Activated T-cell treated with anti-CD3 and anti-CD28 coated beads for 48 hours (primary cell): ENCODE data around the gene PRAMEF7.
"Not testable (repeated sequence)": the region's sequence is repeated elsewhere in the genome, so short reads cannot be mapped to it uniquely, and the experiment has no call there.

Source experiments
- DNase-seq: peaks from one replicate; pipeline ENCODE4 v3.0.0-alpha.2; 2020; ENCODE audit warnings: low read depth

The PRAMEF7 gene

DNA sequence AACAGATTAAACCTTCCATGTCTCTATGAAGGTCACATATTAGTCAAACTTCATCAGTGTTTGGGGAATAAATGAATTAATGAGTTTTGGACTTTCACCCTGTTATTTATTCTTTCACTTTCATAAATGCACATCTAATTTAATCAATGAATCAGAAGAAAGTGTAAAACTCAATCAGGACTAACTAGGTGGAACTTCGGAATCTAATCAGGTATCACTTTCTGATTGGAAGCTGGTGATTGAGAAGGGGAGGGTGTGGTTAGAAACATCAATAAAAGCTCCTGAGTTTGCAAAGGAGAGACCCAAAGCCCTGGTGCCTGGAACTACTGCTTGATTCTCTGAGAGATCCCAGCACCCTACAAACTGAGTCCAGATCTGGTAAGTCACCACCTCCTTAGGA, at the start of gene PRAMEF7:
PRAMEF7 (plus strand) TSS at position 301 of the 400 bp plus-strand sequence. CDS start 1,083 bp downstream, outside the sequence.
- DNase-seq: not testable (repeated sequence)

DNA sequence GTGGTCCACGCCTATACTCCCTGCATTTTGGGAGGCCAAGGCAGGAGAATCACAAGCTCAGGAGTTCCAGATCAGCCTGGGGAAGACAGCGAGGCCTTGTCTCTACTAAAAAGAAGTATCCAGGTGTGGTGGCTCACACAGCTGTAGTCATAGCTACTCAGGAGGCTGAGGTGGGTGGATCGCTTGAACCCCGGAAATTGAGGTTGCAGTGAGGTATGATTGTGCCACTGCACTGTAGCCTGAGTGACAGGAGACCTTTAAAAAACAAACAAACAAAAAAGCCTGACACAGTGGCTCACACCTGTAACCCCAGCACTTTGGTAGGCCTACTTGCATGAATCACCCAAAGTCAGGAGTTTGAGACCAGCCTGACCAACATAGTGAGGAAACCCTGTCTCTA, 38.0 kb upstream of the PRAMEF7 start:
- not testable (repeated sequence) for DNase-seq

DNA sequence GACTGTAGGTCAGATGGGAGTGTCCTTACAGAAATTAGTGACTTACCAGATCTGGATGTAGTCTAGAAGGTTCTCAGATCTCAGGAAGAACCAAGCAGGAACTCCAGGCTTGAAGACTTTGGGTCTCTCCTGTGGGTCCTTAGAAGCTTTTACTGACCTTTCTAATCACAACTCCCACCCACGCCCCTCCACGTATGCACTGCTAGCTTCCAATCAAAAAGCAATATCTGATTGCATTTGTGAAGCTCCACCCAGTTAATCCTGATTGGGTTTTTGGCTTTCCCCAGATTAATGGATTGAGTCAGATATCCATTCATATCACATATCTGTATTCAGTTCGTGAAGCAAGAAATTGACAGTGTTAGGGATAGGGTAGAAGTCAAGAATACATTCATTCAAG, 30.3 kb upstream of the PRAMEF7 start, which contains the start of gene PRAMEF4:
PRAMEF4 (minus strand) TSS at position 101 of the 400 bp plus-strand sequence. CDS start 2,807 bp downstream, outside the sequence.
- not testable (repeated sequence) for DNase-seq

DNA sequence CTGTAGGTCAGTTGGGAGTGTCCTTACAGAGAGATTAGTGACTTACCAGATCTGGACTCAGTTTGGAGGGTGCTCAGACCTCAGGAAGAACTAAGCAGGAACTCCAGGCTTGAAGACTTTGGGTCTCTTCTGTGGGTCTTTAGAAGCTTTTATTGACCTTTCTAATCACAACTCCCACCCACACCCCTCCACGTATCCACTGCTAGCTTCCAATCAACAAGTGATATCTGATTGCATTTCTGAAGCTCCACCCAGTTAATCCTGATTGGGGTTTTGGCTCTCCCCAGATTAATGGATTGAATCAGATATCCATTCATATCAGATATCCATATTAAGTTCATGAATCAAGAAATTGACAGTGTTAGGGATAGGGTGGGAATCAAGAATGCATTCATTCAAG, 18.2 kb upstream of the PRAMEF7 start, which contains the start of gene PRAMEF10:
PRAMEF10 (minus strand) TSS at position 101 of the 400 bp plus-strand sequence. CDS start 2,423 bp downstream, outside the sequence.
- not testable (repeated sequence) for DNase-seq

GRCh38 chr1:12899186-12899585, 17.2 kb upstream of the PRAMEF7 start:
- not testable (repeated sequence) for DNase-seq

DNA sequence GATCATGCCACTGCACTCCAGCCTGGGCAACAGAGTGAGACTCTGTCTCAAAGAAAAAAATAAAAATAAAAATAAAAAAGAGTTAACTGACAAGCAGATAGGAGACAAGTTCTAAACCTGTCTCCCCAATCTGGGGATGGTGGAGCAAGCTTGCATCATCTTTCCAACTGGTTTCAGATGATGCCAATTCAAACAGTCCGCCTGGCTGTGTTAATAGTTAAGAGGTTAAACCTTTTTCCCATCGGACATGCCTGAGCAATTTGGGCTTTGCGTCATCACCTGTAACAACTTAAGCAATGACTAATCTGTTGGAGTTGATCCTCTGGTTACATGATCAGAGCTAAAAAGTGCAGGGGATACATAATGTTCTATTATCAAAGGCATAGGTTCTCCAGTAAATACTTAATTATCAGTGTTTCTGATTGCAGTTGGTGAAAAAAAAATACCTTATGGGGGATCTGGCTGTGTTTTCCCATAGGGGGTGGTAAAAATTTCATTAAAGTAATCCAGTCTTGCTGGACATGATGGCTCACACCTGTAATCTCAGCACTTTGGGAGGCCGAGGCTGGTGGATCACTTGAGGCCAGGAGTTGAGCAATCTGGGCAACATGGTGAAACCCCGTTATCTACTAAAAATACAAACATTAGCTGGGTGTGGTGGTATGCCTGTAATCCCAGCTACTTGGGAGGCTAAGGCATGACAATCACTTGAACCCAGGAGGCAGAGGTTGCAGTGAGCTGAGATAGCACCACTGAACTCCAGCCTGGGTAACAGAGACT, 12.4 kb upstream of the PRAMEF7 start:
- DNase-seq: not testable (repeated sequence)

- DNase-seq: not testable (repeated sequence)
These were observed 5.3 kb downstream of the PRAMEF7 start for GRCh38 chr1:12921749-12922148.

GRCh38 chr1:12924368-12924767, 8.0 kb downstream of the PRAMEF7 start:
- DNase-seq: not testable (repeated sequence)

- not testable (repeated sequence) for DNase-seq
These were observed 31.1 kb downstream of the PRAMEF7 start, which contains the start of gene PRAMEF6 for GRCh38 chr1:12947480-12947879. TSS of gene PRAMEF6 (minus strand) at chr1:12947580. CDS start at chr1:12942518, 5,062 bp downstream.
